ENCODE data around the gene P3H2.

Gene P3H2

DNA sequence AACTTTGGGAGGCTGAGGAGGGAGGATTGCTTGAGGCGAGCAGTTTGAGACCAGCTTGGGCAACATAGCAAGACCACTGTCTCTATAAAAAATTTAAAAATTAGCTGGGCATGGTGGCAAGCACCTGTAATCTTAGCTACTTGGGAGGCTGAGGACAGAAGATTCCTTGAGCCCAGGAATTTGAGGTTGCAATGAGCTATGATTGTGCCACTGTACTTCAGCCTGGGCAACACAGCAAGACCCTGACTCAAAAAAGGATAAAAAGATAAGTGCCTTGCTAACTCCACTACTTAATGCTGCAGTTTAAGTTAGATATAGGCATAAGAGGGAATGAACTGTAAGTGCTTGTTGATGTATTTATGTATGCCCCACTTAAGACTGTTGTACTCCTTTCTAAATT is 102.2 kb downstream of the P3H2 start:
- Histone ChIP-seq H3K9ac (ENCODE audit: low read length) (no peak overlapping the region), H3K4me1 (ENCODE audit: control insufficient read depth, insufficient read depth, low read length) (no peaks in the 10 kb centered on the region), H3K36me3 (ENCODE audit: control insufficient read depth, insufficient read depth, low read length) (no peaks in the 10 kb centered on the region), H3K27me3 (ENCODE audit: control insufficient read depth, insufficient read depth, low read length) (no peaks in the 10 kb centered on the region), H3K9me3 (ENCODE audit: control insufficient read depth, low read length) (no peaks in the 10 kb centered on the region), H3K4me3 (ENCODE audit: low read length) (no peak overlapping the region)

DNA sequence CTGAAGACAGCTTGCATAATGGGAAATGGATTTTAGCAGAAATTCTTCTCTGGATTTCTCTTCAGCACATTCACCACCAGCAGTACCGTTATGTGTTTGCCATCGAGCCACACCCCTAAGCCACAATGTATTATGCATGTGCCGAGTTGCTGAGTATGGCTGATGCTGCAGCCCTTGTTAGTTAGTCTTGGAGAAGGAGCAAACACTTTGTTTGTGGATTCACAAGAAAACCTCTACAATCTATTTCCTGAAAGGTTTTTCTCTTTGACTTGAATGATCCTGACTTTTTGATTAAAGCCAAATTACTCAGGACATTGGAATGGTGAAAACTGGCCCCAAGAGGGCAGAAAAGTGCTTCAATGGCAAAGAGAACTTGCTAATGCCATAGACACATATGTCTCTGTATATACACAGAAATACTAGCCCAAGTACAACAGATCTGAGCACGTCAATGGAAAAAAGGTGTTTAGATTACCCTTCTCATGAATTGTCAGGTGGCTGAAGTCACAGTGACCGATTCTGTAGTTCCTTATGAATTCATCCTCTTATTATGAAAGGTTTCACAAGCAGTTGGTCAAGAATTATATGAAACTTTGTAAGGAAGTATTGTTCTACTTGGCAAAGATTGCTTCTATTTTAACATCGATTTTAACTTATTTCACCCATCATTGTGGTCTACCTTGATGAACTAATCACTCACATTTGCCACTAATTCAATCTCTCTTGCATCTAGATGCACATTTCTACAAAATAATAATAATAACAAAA is 103.0 kb downstream of the P3H2 start:
- Histone ChIP-seq H3K4me3 (ENCODE audit: low read length) (no peak overlapping the region), H3K36me3 (ENCODE audit: control insufficient read depth, insufficient read depth, low read length) (no peaks in the 10 kb centered on the region), H3K27me3 (ENCODE audit: control insufficient read depth, insufficient read depth, low read length) (no peaks in the 10 kb centered on the region), H3K4me1 (ENCODE audit: control insufficient read depth, insufficient read depth, low read length) (peaks cover 4% of the 10 kb centered on the region), H3K9me3 (ENCODE audit: control insufficient read depth, low read length) (no peaks in the 10 kb centered on the region), H3K9ac (ENCODE audit: low read length) (no peak overlapping the region)

DNA sequence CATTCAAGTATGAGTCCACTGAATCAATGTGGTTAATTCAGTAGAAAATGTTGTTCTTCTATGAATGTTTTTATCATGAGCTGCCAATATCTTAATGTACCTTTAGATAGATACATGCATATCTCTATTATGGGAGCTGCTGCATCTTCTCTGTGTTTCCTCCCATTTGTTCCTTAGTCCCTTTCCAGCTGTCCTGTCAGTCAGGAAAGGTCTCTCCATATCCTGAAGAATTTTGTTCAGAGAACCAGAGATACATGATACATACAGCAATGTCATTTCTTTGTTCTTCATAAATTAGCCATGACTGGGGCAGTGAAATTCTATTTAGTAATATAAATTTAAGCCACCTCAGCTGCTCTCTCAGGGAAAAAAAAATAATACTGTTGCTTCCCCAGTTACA is 103.7 kb downstream of the P3H2 start:
- no peaks in the 10 kb centered on the region for H3K27me3 ChIP-seq (ENCODE audit: control insufficient read depth, insufficient read depth, low read length)
- no peak overlapping the region for H3K9ac ChIP-seq (ENCODE audit: low read length)
- H3K4me3 ChIP-seq (ENCODE audit: low read length) = no peak overlapping the region
- H3K36me3 ChIP-seq (ENCODE audit: control insufficient read depth, insufficient read depth, low read length) = no peaks in the 10 kb centered on the region
- no peaks in the 10 kb centered on the region for H3K9me3 ChIP-seq (ENCODE audit: control insufficient read depth, low read length)
- H3K4me1 ChIP-seq (ENCODE audit: control insufficient read depth, insufficient read depth, low read length) = peaks cover 10% of the 10 kb centered on the region

DNA sequence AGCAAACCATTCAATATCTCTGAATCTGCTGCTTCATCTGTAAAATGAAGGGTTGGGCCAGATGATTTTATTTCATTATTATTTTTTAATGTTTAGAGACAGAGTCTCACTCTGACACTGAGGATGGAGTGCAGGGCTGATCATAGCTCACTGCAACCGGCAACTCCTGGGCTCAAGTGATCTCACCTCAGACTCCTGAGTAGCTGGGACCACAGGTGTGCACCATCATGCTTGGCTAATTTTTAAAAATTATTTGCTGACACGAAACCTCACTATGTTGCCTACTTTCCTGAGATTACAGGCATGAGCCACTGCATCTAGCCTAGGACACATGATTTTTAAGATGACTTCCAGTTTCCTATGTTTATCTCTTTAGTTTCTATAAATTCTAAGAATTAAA is 105.8 kb downstream of the P3H2 start:
- no peaks in the 10 kb centered on the region for H3K36me3 ChIP-seq (ENCODE audit: control insufficient read depth, insufficient read depth, low read length)
- H3K9ac ChIP-seq (ENCODE audit: low read length) = no peak overlapping the region
- H3K4me3 ChIP-seq (ENCODE audit: low read length) = no peak overlapping the region
- H3K4me1 ChIP-seq (ENCODE audit: control insufficient read depth, insufficient read depth, low read length) = peaks cover 15% of the 10 kb centered on the region
- no peaks in the 10 kb centered on the region for H3K27me3 ChIP-seq (ENCODE audit: control insufficient read depth, insufficient read depth, low read length)
- H3K9me3 ChIP-seq (ENCODE audit: control insufficient read depth, low read length) = no peaks in the 10 kb centered on the region

DNA sequence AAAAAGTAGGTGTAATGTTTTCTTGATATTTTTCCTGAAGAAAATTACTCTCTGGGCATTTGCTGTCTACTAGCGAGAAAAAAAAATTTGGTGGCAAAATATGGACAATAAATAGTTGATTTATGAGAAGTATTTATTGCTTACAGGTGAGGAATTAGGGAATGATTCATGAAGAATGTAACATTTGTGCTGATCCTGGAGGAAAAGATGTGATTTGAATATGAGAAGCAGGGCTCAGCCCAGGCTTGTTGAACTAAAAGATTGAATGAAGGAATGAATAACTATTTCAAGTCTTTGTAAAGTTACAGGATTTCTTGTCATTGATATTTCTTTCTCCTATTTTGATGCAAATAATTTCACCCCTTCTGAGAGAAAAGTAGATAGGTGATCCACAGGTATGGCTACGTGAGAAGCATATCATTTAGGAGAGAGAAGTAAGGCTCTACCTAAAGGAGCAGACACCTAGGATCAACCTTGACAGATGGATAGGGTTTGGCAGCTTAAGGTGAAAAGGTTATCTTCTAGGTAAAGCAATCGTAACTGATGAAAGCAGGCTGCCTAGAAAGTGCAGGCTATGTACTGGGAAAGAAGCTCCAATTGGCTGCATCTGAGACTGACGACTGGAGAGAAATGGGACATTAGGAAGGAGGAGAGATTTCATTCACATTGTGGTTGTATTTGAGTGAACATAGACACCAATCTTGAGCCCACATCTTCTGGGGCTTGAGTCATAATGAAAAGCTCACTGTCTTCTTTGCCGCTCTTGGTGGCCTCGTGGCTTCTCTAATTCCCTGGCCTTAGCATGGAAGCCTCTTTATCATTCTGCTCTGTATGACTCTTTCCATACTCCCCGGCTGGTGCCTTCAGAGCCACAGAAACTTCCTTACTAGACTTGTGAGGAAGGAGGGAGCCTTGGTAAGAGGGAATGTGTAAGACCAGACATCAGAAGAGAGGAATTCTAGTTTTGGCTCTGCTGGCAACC is 106.5 kb downstream of the P3H2 start:
- H3K36me3 ChIP-seq (ENCODE audit: control insufficient read depth, insufficient read depth, low read length) = no peaks in the 10 kb centered on the region
- no peak overlapping the region for H3K9ac ChIP-seq (ENCODE audit: low read length)
- no peaks in the 10 kb centered on the region for H3K27me3 ChIP-seq (ENCODE audit: control insufficient read depth, insufficient read depth, low read length)
- no peaks in the 10 kb centered on the region for H3K9me3 ChIP-seq (ENCODE audit: control insufficient read depth, low read length)
- H3K4me3 ChIP-seq (ENCODE audit: low read length) = no peak overlapping the region
- peaks cover 15% of the 10 kb centered on the region for H3K4me1 ChIP-seq (ENCODE audit: control insufficient read depth, insufficient read depth, low read length)

DNA sequence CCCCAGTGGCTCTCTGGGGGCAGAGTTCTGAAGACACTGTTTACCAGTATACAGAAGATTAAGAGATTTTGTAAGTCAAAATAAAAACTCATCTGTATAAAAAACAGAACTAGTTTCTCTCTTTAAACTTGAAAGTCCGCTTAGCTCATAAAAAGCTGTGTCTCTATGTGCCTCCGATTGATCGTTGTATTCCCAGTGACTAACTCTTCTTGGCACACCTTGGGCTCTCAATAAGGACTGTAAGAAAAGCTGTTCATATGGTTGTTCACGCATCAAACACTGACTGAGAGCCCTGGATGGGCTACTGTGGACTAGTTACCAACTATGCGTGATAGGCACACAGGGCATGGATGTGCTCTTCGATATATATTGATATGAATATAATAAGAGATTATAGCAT is 107.9 kb downstream of the P3H2 start:
- Histone ChIP-seq H3K4me3 (ENCODE audit: low read length) (no peak overlapping the region), H3K27me3 (ENCODE audit: control insufficient read depth, insufficient read depth, low read length) (no peaks in the 10 kb centered on the region), H3K9ac (ENCODE audit: low read length) (no peak overlapping the region), H3K4me1 (ENCODE audit: control insufficient read depth, insufficient read depth, low read length) (peaks cover 15% of the 10 kb centered on the region), H3K36me3 (ENCODE audit: control insufficient read depth, insufficient read depth, low read length) (no peaks in the 10 kb centered on the region), H3K9me3 (ENCODE audit: control insufficient read depth, low read length) (no peaks in the 10 kb centered on the region)

DNA sequence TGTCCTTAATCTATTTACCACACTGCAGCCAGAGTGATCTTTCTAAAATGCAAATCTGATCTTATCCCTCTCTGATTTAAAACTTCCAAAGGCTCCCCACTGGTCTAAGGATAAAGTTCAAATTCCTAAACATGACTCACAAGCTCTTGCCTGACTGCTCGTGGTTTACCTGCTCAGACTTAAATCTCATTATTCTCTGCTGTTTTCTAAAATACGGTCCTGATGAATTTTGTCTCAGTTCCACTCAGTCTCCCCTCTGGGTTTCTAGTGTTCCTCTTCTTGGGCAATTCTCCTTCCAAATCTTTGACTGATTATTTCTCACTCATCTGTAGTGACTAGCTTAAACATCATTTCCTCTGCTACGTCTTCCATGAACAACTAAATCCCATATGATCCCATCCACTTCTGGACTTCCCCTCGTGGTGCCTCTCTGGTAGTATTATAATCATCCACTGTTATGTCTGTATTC is 108.3 kb downstream of the P3H2 start:
- Histone ChIP-seq H3K9me3 (ENCODE audit: control insufficient read depth, low read length) (no peaks in the 10 kb centered on the region), H3K4me1 (ENCODE audit: control insufficient read depth, insufficient read depth, low read length) (peaks cover 15% of the 10 kb centered on the region), H3K36me3 (ENCODE audit: control insufficient read depth, insufficient read depth, low read length) (no peaks in the 10 kb centered on the region), H3K27me3 (ENCODE audit: control insufficient read depth, insufficient read depth, low read length) (no peaks in the 10 kb centered on the region), H3K4me3 (ENCODE audit: low read length) (no peak overlapping the region), H3K9ac (ENCODE audit: low read length) (no peak overlapping the region)

DNA sequence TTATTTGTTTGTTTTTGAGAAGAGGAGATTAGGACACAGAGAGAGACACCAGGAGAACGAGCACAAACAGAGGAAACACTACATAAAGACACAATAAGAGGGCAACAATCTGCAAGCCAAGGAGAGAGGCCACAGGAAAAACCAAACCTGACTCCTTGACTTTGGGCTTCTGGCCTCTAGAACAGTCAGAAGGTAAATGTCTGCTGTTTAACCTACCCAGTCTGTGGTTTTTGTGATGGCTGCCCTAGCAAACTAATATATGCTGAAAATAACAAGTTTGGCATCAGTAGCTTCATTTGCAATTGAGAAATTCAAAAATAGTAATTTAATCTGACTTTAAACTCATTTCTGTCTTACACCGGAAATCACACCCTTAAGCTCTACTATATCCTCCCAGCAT is 110.2 kb downstream of the P3H2 start:
- no peak overlapping the region for H3K9ac ChIP-seq (ENCODE audit: low read length)
- no peaks in the 10 kb centered on the region for H3K9me3 ChIP-seq (ENCODE audit: control insufficient read depth, low read length)

DNA sequence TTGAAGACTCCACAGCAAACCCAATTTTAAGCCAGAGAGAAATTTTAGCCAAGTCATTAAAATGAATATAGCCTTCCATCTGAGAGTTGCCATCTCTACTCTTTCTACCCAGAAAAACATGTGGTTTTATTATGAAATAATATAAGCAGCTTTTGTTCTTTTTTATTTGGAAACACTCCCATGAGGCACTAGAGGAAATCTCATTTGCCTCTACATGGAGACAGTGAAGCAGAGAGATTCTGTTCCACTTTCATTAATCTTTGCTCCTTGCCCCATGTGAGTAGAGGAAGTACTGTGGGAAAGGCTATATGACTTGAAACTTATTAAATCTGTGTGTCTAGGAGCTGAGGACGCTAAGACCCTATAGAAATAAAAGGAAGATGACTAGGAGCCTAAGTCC is 111.1 kb downstream of the P3H2 start:
- Histone ChIP-seq H3K9me3 (ENCODE audit: control insufficient read depth, low read length) (no peaks in the 10 kb centered on the region), H3K36me3 (ENCODE audit: control insufficient read depth, insufficient read depth, low read length) (no peaks in the 10 kb centered on the region), H3K4me3 (ENCODE audit: low read length) (no peak overlapping the region), H3K9ac (ENCODE audit: low read length) (no peak overlapping the region), H3K27me3 (ENCODE audit: control insufficient read depth, insufficient read depth, low read length) (no peaks in the 10 kb centered on the region), H3K4me1 (ENCODE audit: control insufficient read depth, insufficient read depth, low read length) (peaks cover 15% of the 10 kb centered on the region)

More for the DNA sequence above, 110.2 kb downstream of the P3H2 start:
- Histone ChIP-seq H3K4me3 (ENCODE audit: low read length) (no peak overlapping the region), H3K36me3 (ENCODE audit: control insufficient read depth, insufficient read depth, low read length) (no peaks in the 10 kb centered on the region), H3K27me3 (ENCODE audit: control insufficient read depth, insufficient read depth, low read length) (no peaks in the 10 kb centered on the region), H3K4me1 (ENCODE audit: control insufficient read depth, insufficient read depth, low read length) (peaks cover 15% of the 10 kb centered on the region)

DNA sequence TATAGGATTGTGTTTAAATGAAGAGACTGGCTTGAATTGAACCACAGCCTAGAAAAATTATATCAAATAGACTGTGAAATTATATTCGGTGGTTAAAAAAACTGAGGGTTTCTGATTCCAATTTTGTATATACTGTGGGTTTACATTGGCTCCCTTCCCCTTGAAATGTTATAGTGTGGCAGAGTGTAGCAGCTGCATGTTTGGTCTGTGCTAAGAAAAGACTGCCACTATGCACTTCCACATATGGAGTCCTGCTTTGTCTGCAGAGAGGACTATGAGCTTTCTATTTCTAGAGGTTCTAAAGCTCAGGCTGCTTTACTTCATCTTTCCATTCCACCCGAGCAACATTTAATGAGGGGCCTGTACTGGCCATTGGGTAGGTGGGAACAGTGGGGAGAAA is 112.3 kb downstream of the P3H2 start:
- no peak overlapping the region for H3K4me3 ChIP-seq (ENCODE audit: low read length)
- H3K4me1 ChIP-seq (ENCODE audit: control insufficient read depth, insufficient read depth, low read length) = peaks cover 15% of the 10 kb centered on the region
- no peak overlapping the region for H3K9ac ChIP-seq (ENCODE audit: low read length)
- H3K27me3 ChIP-seq (ENCODE audit: control insufficient read depth, insufficient read depth, low read length) = no peaks in the 10 kb centered on the region
- no peaks in the 10 kb centered on the region for H3K9me3 ChIP-seq (ENCODE audit: control insufficient read depth, low read length)
- H3K36me3 ChIP-seq (ENCODE audit: control insufficient read depth, insufficient read depth, low read length) = no peaks in the 10 kb centered on the region

DNA sequence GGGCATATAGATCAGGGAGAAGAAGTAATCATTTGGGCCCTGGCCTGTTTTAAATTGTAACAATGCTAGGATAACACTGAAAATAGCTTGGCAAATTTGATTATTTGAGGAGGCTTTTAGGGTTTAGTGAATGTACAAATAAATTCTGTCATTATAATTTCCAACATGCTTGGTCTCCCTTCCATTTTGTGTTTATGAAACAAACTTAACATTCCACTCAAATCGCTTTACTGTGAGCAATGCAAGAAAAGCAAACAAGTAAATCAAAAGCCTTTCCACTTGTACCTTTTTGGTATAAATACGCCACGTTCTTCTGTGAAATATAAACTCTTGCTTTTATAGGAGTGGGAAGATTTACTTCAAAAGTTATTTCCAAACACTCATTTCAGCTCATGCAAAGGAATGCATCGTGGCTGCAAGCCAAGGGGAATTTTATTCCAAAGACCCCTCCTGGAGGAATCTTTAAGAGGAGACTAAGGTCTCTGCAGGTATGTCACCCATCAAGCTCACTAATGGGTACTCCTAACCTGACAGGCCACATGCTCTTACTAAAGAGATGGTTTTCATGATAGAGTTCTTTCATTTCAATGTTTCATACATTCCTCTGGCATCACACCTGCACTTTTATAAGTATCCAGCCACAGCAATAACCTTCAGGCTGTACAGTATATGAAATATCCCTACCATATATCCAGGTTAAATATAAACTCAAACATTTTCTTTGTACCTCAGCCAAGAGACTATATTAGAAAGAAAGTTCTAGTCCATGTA is 115.2 kb downstream of the P3H2 start:
- Histone ChIP-seq H3K27me3 (ENCODE audit: control insufficient read depth, insufficient read depth, low read length) (no peaks in the 10 kb centered on the region), H3K36me3 (ENCODE audit: control insufficient read depth, insufficient read depth, low read length) (no peaks in the 10 kb centered on the region), H3K4me1 (ENCODE audit: control insufficient read depth, insufficient read depth, low read length) (no peaks in the 10 kb centered on the region), H3K9ac (ENCODE audit: low read length) (no peak overlapping the region), H3K4me3 (ENCODE audit: low read length) (no peak overlapping the region), H3K9me3 (ENCODE audit: control insufficient read depth, low read length) (no peaks in the 10 kb centered on the region)

Measured in mucosa of stomach (tissue), 1 donor.